ENCODE data around the gene STARD3. TPM values are rescaled to one million over a fixed set of nuclear protein-coding genes. Genes with fewer than 3 reads are reported as not detected.

STARD3 gene
- total RNA-seq, 4 donors from 2014 or later = 102 to 212 (median 145) TPM

- no peak for DNase-seq
- Histone ChIP-seq H3K4me3 (no peak overlapping the region), H3K36me3 (no peaks in the 10 kb centered on the region), H3K9me3 (no peaks in the 10 kb centered on the region), H3K27ac (no peak overlapping the region), H3K4me1 (peaks cover 0 to 12% (median 8%) of the 10 kb centered on the region in 4 donors), H3K27me3 (peaks cover 9 to 25% of the 10 kb centered on the region in 2 donors)
- TF ChIP-seq POLR2A (IDR thresholded peaks at IDR 0.05) (no peak), CTCF (IDR thresholded peaks at IDR 0.05) (no peak)
These were observed 25.4 kb upstream of the STARD3 start for GRCh38 chr17:39611401-39612112.

DNA sequence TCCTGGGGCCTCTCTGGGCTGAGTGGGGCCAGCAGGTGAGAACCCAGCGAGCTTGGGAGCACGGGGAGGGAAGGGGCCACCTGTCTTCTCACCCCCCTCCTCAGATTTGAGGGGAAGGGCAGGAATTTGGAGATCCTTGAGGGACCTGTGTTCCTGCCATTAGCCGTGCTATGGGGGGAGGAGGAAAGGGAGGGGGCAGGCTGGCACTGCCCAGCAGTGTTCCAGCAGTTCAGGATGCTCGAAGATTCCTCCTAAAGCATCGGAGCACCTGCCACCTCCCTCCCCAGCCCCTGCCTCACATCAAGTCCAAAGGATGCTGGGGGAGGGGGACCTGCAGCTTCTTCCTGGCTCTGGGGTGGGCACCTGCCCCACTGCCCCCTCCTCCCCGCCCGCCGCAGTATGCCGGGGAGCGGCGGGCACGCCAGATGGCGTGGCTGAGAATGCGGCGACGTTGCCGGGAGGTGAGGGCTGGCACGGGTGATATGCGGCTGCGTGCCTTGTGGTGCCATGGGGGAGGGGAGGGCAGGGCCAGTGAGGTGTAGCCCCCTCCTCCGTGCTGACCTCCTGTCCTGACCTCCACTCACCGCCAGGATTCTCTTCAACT lies 24.6 kb upstream of the STARD3 start:
- peaks cover 0 to 3% (median 2%) of the 10 kb centered on the region in 4 donors for H3K4me1 ChIP-seq
- no peak for DNase-seq
- H3K4me3 ChIP-seq = no peak overlapping the region
- H3K27me3 ChIP-seq = peaks cover 5 to 17% of the 10 kb centered on the region in 2 donors
- no peaks in the 10 kb centered on the region for H3K9me3 ChIP-seq
- no peak overlapping the region for H3K27ac ChIP-seq
- no peak for TF ChIP-seq POLR2A (IDR thresholded peaks at IDR 0.05)
- TF ChIP-seq CTCF (IDR thresholded peaks at IDR 0.05) = no peak
- no peaks in the 10 kb centered on the region for H3K36me3 ChIP-seq

DNA sequence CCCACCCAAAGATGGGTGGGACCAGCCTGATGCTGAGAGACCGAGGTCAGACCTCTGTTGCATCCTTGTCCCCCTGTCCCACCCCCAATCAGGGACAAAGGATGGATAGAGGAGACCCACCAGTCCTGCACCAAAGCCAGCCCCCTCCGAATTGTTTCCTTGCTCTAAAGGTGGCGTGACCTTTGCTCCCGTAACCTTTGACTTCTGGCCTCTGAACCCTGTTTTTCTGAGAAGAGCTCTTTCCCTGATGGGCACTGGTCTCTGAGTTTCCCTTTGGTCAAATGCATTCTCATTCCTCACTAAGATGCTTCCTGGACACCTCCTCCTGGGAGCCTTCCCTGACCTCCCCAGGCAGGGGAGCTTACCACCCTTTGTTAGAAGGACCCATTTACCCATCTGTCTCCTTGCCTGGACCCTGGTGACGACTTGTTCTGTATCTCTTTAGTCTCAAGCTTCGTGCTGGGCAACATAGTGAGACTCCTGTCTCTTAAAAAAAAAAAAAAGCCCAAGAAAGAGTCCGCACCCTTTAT lies 23.9 kb upstream of the STARD3 start:
- Histone ChIP-seq H3K36me3 (no peaks in the 10 kb centered on the region), H3K27ac (no peak overlapping the region), H3K27me3 (peaks cover 0 to 11% of the 10 kb centered on the region in 2 donors), H3K4me1 (peaks cover 0 to 6% (median 2%) of the 10 kb centered on the region in 4 donors), H3K9me3 (no peaks in the 10 kb centered on the region), H3K4me3 (no peak overlapping the region)
- no peak for DNase-seq
- TF ChIP-seq CTCF (IDR thresholded peaks at IDR 0.05) (no peak), POLR2A (IDR thresholded peaks at IDR 0.05) (no peak)

DNA sequence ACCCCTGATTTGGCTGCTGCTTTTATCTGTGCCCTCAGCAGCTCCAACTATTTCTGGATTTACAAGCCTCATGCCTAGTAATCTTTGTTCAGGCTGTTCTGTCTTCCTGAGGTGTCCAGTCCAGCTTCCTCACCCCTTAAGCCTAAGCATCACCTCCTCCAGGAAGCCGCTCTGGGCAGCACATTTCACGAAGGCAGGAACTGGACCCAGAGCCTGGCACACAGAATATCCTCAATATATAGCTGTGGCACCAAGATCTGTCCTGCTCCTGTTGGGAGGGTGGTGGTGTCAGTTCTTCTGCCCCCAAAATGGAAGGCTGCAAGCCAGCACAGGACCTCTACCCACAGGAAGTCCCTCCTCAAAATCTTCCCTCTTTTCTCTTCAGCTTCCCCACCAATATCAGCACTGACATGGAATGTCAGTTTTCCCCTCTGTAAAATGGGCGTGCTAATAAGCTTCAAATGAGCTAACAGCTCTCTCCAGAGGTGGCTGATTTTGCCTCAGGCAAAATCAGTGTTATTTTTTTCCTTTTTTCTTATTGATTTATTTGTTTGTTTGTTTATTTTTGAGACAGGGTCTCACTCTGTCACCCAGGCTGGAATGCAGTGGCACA lies 22.3 kb upstream of the STARD3 start:
- Histone ChIP-seq H3K4me1 (peaks cover 0 to 6% (median 4%) of the 10 kb centered on the region in 4 donors), H3K27ac (no peak overlapping the region), H3K4me3 (no peak overlapping the region), H3K9me3 (no peaks in the 10 kb centered on the region), H3K36me3 (no peaks in the 10 kb centered on the region), H3K27me3 (no peaks in the 10 kb centered on the region)
- no peak for DNase-seq
- TF ChIP-seq POLR2A (IDR thresholded peaks at IDR 0.05) (no peak), CTCF (IDR thresholded peaks at IDR 0.05) (no peak)

DNA sequence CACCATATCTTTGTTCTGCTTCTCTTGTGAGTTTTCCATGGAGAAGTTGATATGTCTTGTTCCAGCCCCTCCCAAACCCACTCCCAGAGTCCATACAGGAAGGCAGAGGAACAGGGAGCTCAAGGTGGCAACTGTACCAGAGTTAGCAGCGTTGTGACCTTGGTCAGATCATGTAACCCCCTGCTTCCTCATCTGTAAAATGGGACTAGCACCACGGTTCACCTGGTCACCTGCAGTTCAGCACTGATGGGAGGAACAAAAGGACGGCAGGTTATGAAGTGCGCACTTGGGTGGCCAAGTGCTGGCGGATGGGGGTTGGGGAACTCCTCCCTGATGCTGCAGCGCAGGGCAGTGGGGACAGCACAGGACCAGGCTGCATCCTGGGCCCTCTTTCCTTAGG lies 21.5 kb upstream of the STARD3 start:
- H3K27ac ChIP-seq = no peak overlapping the region
- H3K4me1 ChIP-seq = peaks cover 0 to 6% (median 4%) of the 10 kb centered on the region in 4 donors
- H3K36me3 ChIP-seq = no peaks in the 10 kb centered on the region
- no peak for DNase-seq
- no peak for TF ChIP-seq POLR2A (IDR thresholded peaks at IDR 0.05)
- TF ChIP-seq CTCF (IDR thresholded peaks at IDR 0.05) = no peak
- H3K4me3 ChIP-seq = no peak overlapping the region
- no peaks in the 10 kb centered on the region for H3K27me3 ChIP-seq
- no peaks in the 10 kb centered on the region for H3K9me3 ChIP-seq

All from Peyer's patch (tissue), 4 donors.